VCaP (cell line): ENCODE data around the gene DCXR.
A peak's percentile ranks its signal among the peaks of the same experiment; 100 is the strongest.

Source experiments
- H3K27ac ChIP-seq: fragments of 450-650 bp; 2 replicates; pipeline ENCODE4 v1.5.1; 2017
- CTCF ChIP-seq: fragments of 450-650 bp; conservative IDR thresholded peaks from 2 replicates; pipeline ENCODE4 v1.5.1; 2017; ENCODE audit warnings: mild to moderate bottlenecking, moderate library complexity

DCXR gene

GRCh38 chr17:82065638-82066303, 28.3 kb upstream of the DCXR start, which contains the start of gene DUS1L:
DUS1L (minus strand) TSS chr17:82065804; CDS start chr17:82065059, 745 bp downstream.
- TF ChIP-seq CTCF = no peak
- H3K27ac ChIP-seq = peak within 1 kb of the TSS; percentile 95

DNA sequence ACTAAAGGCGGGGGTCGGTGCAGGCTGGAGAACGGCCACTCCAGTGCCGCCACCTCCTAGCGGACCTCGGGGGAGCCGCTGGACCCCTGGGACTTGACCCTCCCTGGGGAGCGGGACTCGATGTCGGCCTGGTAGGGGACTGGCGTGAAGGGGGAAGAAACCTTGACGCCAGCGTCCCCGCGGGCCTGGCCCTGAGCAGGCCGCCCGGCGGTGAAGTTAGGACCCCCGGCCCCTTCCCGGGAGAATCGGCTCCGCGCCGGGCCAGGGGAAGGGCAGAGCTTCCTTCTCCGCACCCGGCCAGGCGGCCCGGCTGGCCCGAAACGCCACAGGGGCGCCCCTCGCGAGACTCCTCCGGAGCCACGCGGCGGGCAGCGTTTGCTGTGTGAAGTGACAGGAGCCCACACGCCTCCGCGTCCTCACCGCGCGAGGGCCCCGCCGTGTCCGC, 27.7 kb upstream of the DCXR start:
- peak overlapping the region; percentile 95 for H3K27ac ChIP-seq
- no peak for TF ChIP-seq CTCF

DNA sequence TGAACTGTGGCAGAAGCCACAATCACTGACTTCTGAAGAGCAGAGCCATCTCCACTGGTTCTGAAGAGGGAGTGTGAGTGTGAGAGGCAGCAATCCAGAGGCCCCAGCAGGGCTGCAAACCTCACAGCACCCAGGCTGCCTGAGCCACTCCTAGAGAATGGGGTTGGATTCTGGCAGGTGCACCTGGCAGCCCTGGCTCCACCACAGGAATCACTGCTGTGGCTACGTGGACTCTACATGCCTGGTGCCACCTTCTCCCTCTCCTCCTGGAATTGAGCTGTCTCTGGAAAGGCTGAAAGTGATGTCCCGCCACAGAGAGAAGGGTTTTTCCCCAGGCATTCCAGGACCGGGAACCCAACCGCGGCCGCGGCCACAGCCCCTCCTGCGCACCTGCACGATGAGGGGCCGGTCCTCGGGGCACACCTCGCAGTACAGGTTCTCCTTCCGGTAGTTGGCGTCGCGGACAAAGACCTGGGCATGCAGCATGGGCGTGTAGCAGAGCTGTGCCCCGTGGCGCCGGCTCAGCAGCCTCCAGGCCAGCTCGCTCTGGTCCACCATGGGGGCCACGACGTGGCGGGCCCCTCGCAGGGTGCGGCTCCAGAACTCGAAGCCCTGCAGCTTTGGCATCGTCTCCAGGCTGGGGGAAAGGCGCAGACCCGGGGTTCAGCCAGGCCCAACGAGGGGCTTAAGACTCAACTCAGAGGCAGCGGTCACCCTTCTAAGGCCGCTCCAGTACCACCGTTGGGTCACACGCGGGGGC, 27.1 kb upstream of the DCXR start:
- TF ChIP-seq CTCF = no peak
- H3K27ac ChIP-seq = peak overlapping the region; percentile 95

GRCh38 chr17:82063424-82064415, 26.2 kb upstream of the DCXR start:
- peak overlapping the region; percentile 95 for H3K27ac ChIP-seq
- TF ChIP-seq CTCF = no peak

GRCh38 chr17:82062984-82063368, 25.5 kb upstream of the DCXR start:
- no peak for TF ChIP-seq CTCF
- H3K27ac ChIP-seq = peak overlapping the region; percentile 95

DNA sequence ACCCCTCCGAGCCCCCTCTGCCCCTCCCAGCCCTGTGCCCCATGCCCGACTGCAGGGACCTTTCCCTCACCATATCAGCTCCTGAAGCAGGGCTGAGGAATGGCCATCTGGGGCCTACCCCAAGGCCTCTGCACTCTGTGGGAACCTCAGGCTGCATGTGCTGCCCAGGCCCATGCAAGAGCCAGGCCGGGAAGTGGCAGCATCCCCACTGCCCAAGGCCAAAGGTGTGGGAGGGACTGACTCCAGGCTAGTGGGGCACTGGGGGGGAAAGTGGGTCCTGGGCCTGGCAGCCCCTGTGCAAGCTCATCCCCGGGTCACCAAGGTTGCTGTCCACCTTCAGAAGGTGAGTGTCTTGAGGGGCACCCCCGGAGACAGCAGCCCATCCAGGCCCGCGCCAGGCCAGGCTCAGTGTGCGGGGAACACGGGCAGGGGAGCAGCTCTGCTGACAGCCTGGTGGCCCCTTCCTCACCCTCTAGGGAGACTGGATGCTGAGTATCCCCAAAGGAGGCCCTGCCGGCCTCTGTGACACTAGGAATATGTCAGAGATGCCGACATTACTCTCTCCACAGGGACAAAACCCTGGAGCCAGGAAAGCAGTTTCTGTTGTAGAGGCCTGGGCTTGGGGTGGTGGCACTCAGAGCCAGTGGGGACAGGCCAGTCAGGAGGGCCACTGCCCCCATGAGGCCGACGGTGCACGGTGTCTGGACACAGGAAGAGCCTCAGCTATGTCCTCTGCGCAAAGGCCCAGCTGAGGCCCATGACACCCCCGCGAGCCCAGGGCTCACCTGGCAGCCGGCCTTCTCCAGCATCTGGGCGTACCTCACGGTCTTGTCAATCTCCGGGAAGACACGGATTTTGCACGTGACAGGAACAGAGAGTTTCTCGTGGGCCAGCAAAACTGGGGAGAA, 24.8 kb upstream of the DCXR start:
- no peak for TF ChIP-seq CTCF
- peak overlapping the region; percentile 95 for H3K27ac ChIP-seq
